Measurements from ENCODE around the gene KRTAP10-11.

DNA sequence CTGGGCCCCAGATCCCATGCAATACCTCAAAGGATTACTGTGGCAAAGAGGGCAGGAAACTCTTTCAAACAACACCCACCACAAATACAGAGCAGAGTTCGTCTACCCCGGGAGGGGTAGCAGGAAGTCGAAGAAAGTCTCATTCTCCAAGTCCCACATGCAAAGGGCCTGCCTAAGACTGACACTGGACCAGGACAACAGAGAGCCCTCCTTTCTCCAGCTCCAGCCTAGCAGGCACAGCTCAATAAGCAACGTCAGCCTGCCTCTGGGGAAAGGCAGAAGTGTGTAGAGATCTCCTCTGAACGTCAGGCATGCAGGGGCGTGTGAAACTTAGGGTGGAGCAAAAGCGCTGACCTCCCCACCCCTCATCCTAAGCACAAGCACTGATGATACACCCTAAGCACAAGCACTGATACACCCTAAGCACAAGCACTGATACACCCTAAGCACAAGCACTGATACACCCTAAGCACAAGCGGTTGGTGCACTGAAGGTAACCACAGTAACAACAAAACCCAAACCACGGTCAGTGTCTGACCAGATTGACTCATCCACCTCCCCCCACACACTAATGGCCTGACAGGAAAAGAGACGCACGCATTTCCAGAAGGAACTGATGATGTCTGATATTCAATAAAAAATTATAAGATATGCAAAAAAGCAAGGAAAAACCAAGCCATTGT is 12.8 kb downstream of the KRTAP10-11 start:
- TF ChIP-seq EZH2 (IDR thresholded peaks at IDR 0.05; ENCODE audit: insufficient read depth, low read length): no peak
- TF ChIP-seq, protein P1, sequence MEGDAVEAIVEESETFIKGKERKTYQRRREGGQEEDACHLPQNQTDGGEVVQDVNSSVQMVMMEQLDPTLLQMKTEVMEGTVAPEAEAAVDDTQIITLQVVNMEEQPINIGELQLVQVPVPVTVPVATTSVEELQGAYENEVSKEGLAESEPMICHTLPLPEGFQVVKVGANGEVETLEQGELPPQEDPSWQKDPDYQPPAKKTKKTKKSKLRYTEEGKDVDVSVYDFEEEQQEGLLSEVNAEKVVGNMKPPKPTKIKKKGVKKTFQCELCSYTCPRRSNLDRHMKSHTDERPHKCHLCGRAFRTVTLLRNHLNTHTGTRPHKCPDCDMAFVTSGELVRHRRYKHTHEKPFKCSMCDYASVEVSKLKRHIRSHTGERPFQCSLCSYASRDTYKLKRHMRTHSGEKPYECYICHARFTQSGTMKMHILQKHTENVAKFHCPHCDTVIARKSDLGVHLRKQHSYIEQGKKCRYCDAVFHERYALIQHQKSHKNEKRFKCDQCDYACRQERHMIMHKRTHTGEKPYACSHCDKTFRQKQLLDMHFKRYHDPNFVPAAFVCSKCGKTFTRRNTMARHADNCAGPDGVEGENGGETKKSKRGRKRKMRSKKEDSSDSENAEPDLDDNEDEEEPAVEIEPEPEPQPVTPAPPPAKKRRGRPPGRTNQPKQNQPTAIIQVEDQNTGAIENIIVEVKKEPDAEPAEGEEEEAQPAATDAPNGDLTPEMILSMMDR (IDR thresholded peaks at IDR 0.05; ENCODE audit: insufficient read depth, low read depth, low read length): no peak

Data from astrocyte (in vitro differentiated cells and primary cell).